GM13976 (cell line): ENCODE results near the gene AMIGO1.

Experiments used
- DNase-seq: peaks from one replicate; pipeline ENCODE4 v3.0.0; 2012; ENCODE audit warnings: low spot score
- in situ Hi-C: fragments of 300-500 bp; cut with MboI; formaldehyde crosslinking; loops from one replicate; pipeline ENCODE4 v1.12.0; 2022; ENCODE audit warnings: low sequenced_read_pairs, mixed read lengths, inconsistent platforms; ENCODE audit not compliant: unreplicated experiment
- TF ChIP-seq, protein P1 (sequence below): IDR thresholded peaks from 2 replicates; pipeline ENCODE4 v1.5.1; 2012; ENCODE audit warnings: borderline replicate concordance, mild to moderate bottlenecking; ENCODE audit not compliant: insufficient read depth; ENCODE audit errors: extremely low read depth, missing control alignments, control extremely low read depth

AMIGO1 gene

GRCh38 chr1:109527846-109528695, 18.5 kb upstream of the AMIGO1 start:
- TF ChIP-seq, protein P1, sequence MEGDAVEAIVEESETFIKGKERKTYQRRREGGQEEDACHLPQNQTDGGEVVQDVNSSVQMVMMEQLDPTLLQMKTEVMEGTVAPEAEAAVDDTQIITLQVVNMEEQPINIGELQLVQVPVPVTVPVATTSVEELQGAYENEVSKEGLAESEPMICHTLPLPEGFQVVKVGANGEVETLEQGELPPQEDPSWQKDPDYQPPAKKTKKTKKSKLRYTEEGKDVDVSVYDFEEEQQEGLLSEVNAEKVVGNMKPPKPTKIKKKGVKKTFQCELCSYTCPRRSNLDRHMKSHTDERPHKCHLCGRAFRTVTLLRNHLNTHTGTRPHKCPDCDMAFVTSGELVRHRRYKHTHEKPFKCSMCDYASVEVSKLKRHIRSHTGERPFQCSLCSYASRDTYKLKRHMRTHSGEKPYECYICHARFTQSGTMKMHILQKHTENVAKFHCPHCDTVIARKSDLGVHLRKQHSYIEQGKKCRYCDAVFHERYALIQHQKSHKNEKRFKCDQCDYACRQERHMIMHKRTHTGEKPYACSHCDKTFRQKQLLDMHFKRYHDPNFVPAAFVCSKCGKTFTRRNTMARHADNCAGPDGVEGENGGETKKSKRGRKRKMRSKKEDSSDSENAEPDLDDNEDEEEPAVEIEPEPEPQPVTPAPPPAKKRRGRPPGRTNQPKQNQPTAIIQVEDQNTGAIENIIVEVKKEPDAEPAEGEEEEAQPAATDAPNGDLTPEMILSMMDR, result no peak
- in situ Hi-C loops, result no loop called here
- no peak for DNase-seq

GRCh38 chr1:109527098-109527811, 17.7 kb upstream of the AMIGO1 start:
- TF ChIP-seq, protein P1, result no peak
- DNase-seq, result peak; percentile 71
- in situ Hi-C loops, result no loop called here

- TF ChIP-seq, protein P1, result no peak
- no peak for DNase-seq
- in situ Hi-C loops, result no loop called here
Measured at GRCh38 chr1:109523706-109524105, 14.2 kb upstream of the AMIGO1 start.

- in situ Hi-C loops, result no loop called here
- DNase-seq, result no peak
- TF ChIP-seq, protein P1, result no peak
Measured at GRCh38 chr1:109522026-109522425, 12.5 kb upstream of the AMIGO1 start.

DNA sequence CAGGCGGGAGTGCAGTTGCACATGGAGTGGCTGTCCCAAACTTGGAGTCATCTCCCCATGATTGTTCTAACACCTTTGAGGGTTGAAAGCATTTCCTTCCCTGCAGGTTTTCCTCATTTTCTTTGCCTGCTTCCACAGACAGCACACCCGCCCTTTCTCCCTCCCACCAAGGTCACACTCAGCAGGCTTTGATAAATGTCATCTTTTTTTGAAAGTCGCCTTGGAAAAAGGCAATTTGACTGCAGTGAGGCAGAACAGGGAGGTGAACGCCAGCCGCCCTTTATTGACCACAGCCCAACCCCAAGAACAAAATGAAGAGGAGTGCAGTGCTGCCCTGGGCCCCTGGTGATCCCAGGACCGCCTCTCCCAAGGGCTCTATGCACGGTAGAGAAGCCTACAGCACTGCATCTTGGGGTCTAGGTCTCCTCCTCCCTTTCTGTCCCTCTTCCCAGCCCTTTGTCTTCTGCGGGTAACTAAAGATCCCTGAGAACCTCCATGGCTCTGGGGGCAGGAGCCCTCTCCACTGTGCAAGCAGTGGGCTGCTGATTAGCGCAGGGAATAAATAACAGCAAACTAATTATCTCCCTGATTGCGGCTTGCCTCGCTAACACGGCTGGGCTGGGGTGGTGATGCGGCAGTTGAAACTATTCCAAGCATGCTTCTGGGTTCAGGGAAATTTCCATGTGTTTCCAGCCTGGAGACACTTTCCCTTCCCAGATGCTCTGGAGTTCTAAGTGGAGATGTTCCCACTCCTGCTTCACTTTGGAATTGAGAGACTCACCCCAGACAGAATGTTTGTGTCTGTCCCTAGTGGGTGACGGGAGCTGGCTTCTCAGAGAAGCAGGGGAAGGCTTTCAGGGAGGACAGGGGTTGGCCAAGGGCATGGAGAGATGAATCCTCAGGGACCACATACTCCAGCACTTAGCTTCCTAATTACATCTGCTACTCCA, 11.8 kb upstream of the AMIGO1 start:
- TF ChIP-seq, protein P1, result no peak
- no peak for DNase-seq
- in situ Hi-C loops, result no loop called here

- TF ChIP-seq, protein P1, result no peak
- in situ Hi-C loops, result no loop called here
- DNase-seq, result no peak
Measured at GRCh38 chr1:109517337-109517736, 7.8 kb upstream of the AMIGO1 start.
